GM18520 (cell line): ENCODE results near the gene PABPC3.

Experiments used
- ATAC-seq: cut with Tn5 transposase; IDR thresholded peaks from one replicate; pipeline ENCODE4 v1.9.1; 2021; ENCODE audit not compliant: unreplicated experiment

The PABPC3 gene

GRCh38 chr13:25095851-25096453, at the start of gene PABPC3:
Gene PABPC3, plus strand, starts transcription at chr13:25096136. Its CDS starts 63 bp downstream, at chr13:25096199.
- ATAC-seq = no peak

- ATAC-seq = no peak
Measured at GRCh38 chr13:25046274-25046984, 49.5 kb upstream of the PABPC3 start.

GRCh38 chr13:25046985-25047511, 48.9 kb upstream of the PABPC3 start:
- ATAC-seq = no peak

- no peak for ATAC-seq
Measured at GRCh38 chr13:25051065-25051464, 44.9 kb upstream of the PABPC3 start.

- no peak for ATAC-seq
Measured at GRCh38 chr13:25059166-25059565, 36.8 kb upstream of the PABPC3 start.

- ATAC-seq = no peak
Measured at GRCh38 chr13:25059958-25060357, 36.0 kb upstream of the PABPC3 start.

GRCh38 chr13:25062479-25062878, 33.5 kb upstream of the PABPC3 start:
- ATAC-seq = no peak

- ATAC-seq = no peak
Measured at GRCh38 chr13:25064396-25064795, 31.5 kb upstream of the PABPC3 start.

GRCh38 chr13:25065974-25066770, 29.8 kb upstream of the PABPC3 start:
- no peak for ATAC-seq

GRCh38 chr13:25067064-25067463, 28.9 kb upstream of the PABPC3 start:
- ATAC-seq = no peak

GRCh38 chr13:25068810-25069209, 27.1 kb upstream of the PABPC3 start:
- no peak for ATAC-seq

- ATAC-seq = no peak
Measured at GRCh38 chr13:25069236-25069635, 26.7 kb upstream of the PABPC3 start.

GRCh38 chr13:25069911-25070310, 26.0 kb upstream of the PABPC3 start:
- ATAC-seq = no peak

GRCh38 chr13:25080773-25081172, 15.2 kb upstream of the PABPC3 start:
- ATAC-seq = no peak

GRCh38 chr13:25084096-25084495, 11.8 kb upstream of the PABPC3 start:
- ATAC-seq = no peak

GRCh38 chr13:25085125-25085742, 10.7 kb upstream of the PABPC3 start:
- no peak for ATAC-seq

GRCh38 chr13:25088562-25089221, 7.2 kb upstream of the PABPC3 start:
- ATAC-seq = no peak

- no peak for ATAC-seq
Measured at GRCh38 chr13:25097426-25097825, 1.5 kb downstream of the PABPC3 start.

GRCh38 chr13:25103711-25104110, 7.8 kb downstream of the PABPC3 start:
- ATAC-seq = no peak

- no peak for ATAC-seq
Measured at GRCh38 chr13:25109341-25109740, 13.4 kb downstream of the PABPC3 start.
